Neuronal stem cell (in vitro differentiated cells): ENCODE results near the gene PARN.

ENCODE experiments used
- DNase-seq: peaks from one replicate; pipeline ENCODE4 v3.0.0-alpha.2; 2013; ENCODE audit warnings: low spot score
- H2AFZ ChIP-seq: one replicate; pipeline ENCODE4 v1.6.1; 2013; ENCODE audit warnings: mild to moderate bottlenecking, low read length, inconsistent platforms
- H2AK5ac ChIP-seq: 2 replicates; pipeline ENCODE4 v1.6.1; 2013; ENCODE audit warnings: low read depth, mild to moderate bottlenecking, inconsistent platforms, low read length, moderate library complexity, mixed read lengths
- H2BK120ac ChIP-seq: 2 replicates; pipeline ENCODE4 v1.6.1; 2013; ENCODE audit warnings: low read depth, mild to moderate bottlenecking, inconsistent platforms, low read length, moderate library complexity, mixed read lengths
- H2BK12ac ChIP-seq: one replicate; pipeline ENCODE4 v1.6.1; 2013; ENCODE audit warnings: low read length, inconsistent platforms
- H2BK15ac ChIP-seq: 2 replicates; pipeline ENCODE4 v1.6.1; 2013; ENCODE audit warnings: mild to moderate bottlenecking, low read length, inconsistent platforms, mixed read lengths
- H2BK5ac ChIP-seq: one replicate; pipeline ENCODE4 v1.6.1; 2013; ENCODE audit warnings: inconsistent platforms, mild to moderate bottlenecking, low read length, moderate library complexity
- H3K14ac ChIP-seq: one replicate; pipeline ENCODE4 v1.6.1; 2013; ENCODE audit warnings: low read length, inconsistent platforms
- H3K18ac ChIP-seq: 2 replicates; pipeline ENCODE4 v1.6.1; 2013; ENCODE audit warnings: low read length, inconsistent platforms
- H3K23ac ChIP-seq: 2 replicates; pipeline ENCODE4 v1.6.1; 2013; ENCODE audit warnings: low read depth, mild to moderate bottlenecking, mixed read lengths, low read length, inconsistent platforms; ENCODE audit not compliant: poor library complexity
- H3K27ac ChIP-seq: replicated peaks from 3 replicates; pipeline ENCODE4 v1.5.1; 2013; ENCODE audit warnings: low read length, inconsistent platforms
- H3K27me3 ChIP-seq, 3 experiments: 2 replicates each; pipeline ENCODE4 v1.6.1; 2013; ENCODE audit warnings: low read length in 3 of 3, mild to moderate bottlenecking in 2 of 3, inconsistent platforms in 1 of 3, low read depth in 1 of 3, mixed read lengths in 1 of 3, moderate library complexity in 1 of 3; ENCODE audit not compliant: control insufficient read depth in 3 of 3, insufficient read depth in 3 of 3
- H3K36me3 ChIP-seq, 2 donors: replicated peaks in 1 of 2; 2 replicates each; pipeline ENCODE4 v1.6.1; 2013; ENCODE audit warnings: low read length in 2 of 2; ENCODE audit not compliant: control insufficient read depth in 2 of 2, insufficient read depth in 2 of 2
- H3K4ac ChIP-seq: 2 replicates; pipeline ENCODE4 v1.6.1; 2013; ENCODE audit warnings: inconsistent platforms, mild to moderate bottlenecking, low read length, moderate library complexity
- H3K4me1 ChIP-seq, 2 donors: 1 replicate in 1 of 2; 2 replicates in 1 of 2; pipeline ENCODE4 v1.6.1; 2013; ENCODE audit warnings: low read length in 2 of 2, low read depth in 1 of 2; ENCODE audit not compliant: control insufficient read depth in 2 of 2, insufficient read depth in 1 of 2
- H3K4me2 ChIP-seq: one replicate; pipeline ENCODE4 v1.6.1; 2013; ENCODE audit warnings: mild to moderate bottlenecking, low read length, inconsistent platforms; ENCODE audit not compliant: insufficient read depth, poor library complexity, severe bottlenecking
- H3K4me3 ChIP-seq, 2 donors: 2 replicates each; pipeline ENCODE4 v1.5.1; 2013; ENCODE audit warnings: low read length in 2 of 2, mild to moderate bottlenecking in 2 of 2, inconsistent platforms in 1 of 2, moderate library complexity in 1 of 2
- H3K79me1 ChIP-seq: one replicate; pipeline ENCODE4 v1.6.1; 2013; ENCODE audit warnings: low read depth, mild to moderate bottlenecking, inconsistent platforms, low read length, moderate library complexity
- H3K9ac ChIP-seq: one replicate; pipeline ENCODE4 v1.6.1; 2013; ENCODE audit warnings: mild to moderate bottlenecking, low read depth, low read length, inconsistent platforms; ENCODE audit not compliant: poor library complexity
- H3K9me3 ChIP-seq, 2 donors: replicated peaks in 1 of 2; 2 replicates each; pipeline versions ENCODE3 to v1.6.1; 2013; ENCODE audit warnings: low read length in 2 of 2, mild to moderate bottlenecking in 2 of 2, inconsistent platforms in 1 of 2, low read depth in 1 of 2, mixed read lengths in 1 of 2, moderate library complexity in 1 of 2; ENCODE audit not compliant: control insufficient read depth in 2 of 2, insufficient read depth in 1 of 2
- H4K8ac ChIP-seq: one replicate; pipeline ENCODE4 v1.6.1; 2013; ENCODE audit warnings: low read depth, mild to moderate bottlenecking, inconsistent platforms, low read length, moderate library complexity
- H4K91ac ChIP-seq: one replicate; pipeline ENCODE4 v1.6.1; 2013; ENCODE audit warnings: low read length, low read depth, mild to moderate bottlenecking, inconsistent platforms; ENCODE audit not compliant: poor library complexity
- WGBS, 2 donors: extraction: QIAGEN DNeasy Blood & Tissue Kit; methylation state at CpG; one replicate each; pipeline ENCODE4 v1.1.7; 2013; ENCODE audit warnings: missing lambda C conversion rate in 2 of 2, mixed read lengths in 1 of 2; ENCODE audit not compliant: insufficient read length in 2 of 2, insufficient replicate concordance in 1 of 2; ENCODE audit errors: extremely low coverage in 2 of 2; 5-methylcytosine and 5-hydroxymethylcytosine counted together

The PARN gene

DNA sequence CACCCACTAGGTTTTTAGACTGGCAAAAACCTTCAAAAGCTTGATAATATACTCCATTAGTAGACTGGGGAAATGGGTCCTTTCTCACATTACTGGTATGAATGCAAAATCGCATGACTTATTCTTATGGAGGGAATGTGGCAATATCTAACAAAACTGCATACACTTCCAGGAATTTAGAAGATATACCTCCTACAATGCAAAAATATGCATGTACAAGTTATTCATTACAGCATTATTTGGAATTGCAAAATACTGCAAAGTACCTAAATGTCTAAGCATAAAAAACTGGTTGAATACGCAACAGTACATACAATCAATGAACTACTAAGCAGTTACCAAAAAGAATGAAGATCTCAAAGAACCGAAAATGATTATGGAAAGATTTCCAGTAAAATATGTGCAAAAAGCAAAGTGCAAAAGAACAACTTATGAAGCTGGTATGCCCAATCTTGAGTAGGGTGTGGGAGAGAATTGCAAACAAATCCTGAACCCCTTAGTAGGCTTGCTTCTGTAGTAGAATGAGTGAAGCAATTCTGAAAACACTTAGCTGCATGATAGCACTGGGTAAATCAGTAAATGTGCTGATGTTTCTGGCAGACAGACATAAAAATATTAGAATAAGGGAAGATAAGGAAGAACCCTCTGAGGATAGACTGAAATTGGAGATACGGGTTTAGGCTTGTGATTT, 180.1 kb downstream of the PARN start:
- Histone ChIP-seq H3K27me3 (no peaks in the 10 kb centered on the region), H3K27ac (no peak overlapping the region), H2BK120ac (no peak overlapping the region), H3K23ac (no peak overlapping the region), H3K4ac (no peak overlapping the region), H2BK12ac (no peak overlapping the region), H3K4me2 (no peak overlapping the region), H2AFZ (no peak overlapping the region), H3K79me1 (no peaks in the 10 kb centered on the region), H3K36me3 (peaks cover 0 to 5% of the 10 kb centered on the region in 2 donors), H3K4me1 (peaks cover 3 to 5% of the 10 kb centered on the region in 2 donors), H3K9ac (no peak overlapping the region), H3K14ac (no peak overlapping the region), H2BK5ac (no peak overlapping the region), H4K91ac (no peak overlapping the region), H2AK5ac (no peak overlapping the region), H2BK15ac (no peak overlapping the region), H3K4me3 (no peak overlapping the region), H4K8ac (no peak overlapping the region), H3K18ac (no peak overlapping the region), H3K9me3 (no peaks in the 10 kb centered on the region)
- no peak for DNase-seq
- no CpG with 5 or more reads among the region's 4 CpGs for WGBS, 2 donors

DNA sequence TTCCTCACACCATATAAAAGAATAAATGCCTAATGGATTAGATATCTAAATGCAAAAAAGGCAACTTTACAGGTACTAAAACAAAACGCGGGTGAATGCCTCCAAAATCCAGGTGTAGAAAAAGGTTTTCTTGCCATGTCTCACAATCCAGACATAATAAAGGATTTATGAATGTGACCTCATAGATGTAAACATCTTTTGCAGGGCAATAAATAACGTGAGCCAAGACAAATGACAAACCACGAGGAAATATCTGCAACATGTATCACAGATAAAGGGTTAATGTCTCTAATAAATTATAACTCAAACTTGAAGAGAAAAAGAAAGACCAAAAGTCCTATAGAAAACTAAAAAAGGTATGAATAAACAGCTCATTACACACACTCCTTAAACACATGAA, 180.7 kb downstream of the PARN start:
- Histone ChIP-seq H3K23ac (no peak overlapping the region), H2BK12ac (no peak overlapping the region), H3K4ac (no peak overlapping the region), H2BK5ac (no peak overlapping the region), H3K9me3 (no peaks in the 10 kb centered on the region), H2BK120ac (no peak overlapping the region), H3K27ac (no peak overlapping the region), H3K79me1 (no peaks in the 10 kb centered on the region), H3K36me3 (peaks cover 0 to 6% of the 10 kb centered on the region in 2 donors), H4K8ac (no peak overlapping the region), H2BK15ac (no peak overlapping the region), H2AFZ (no peak overlapping the region), H3K4me1 (peaks cover 3 to 5% of the 10 kb centered on the region in 2 donors), H3K18ac (no peak overlapping the region), H3K9ac (no peak overlapping the region), H2AK5ac (no peak overlapping the region), H3K4me3 (no peak overlapping the region), H4K91ac (no peak overlapping the region), H3K14ac (no peak overlapping the region), H3K27me3 (no peaks in the 10 kb centered on the region), H3K4me2 (no peak overlapping the region)
- no CpG with 5 or more reads among the region's 4 CpGs for WGBS, 2 donors
- DNase-seq, result no peak

DNA sequence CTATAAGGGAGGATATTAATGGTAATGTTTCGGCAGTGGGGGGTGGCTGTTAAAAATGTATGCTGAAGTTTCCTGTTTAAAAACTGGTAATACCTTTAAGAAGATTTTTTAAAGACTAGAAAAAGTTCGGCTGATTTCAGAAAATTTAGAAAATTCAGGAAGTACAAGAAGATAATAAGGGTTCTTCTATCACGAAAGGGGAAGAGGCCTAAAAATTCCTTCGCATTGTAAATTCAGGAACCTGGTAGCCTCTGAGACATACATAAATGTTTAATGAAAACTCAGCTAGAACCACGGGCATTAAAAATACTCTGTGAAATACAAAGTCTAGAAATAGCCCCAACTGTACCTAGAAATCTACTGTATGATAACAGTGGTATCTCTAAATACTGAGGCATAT, 181.2 kb downstream of the PARN start:
- no peak overlapping the region for H3K9ac ChIP-seq
- no peak overlapping the region for H3K4ac ChIP-seq
- H3K27ac ChIP-seq, result no peak overlapping the region
- no peak overlapping the region for H3K14ac ChIP-seq
- H3K79me1 ChIP-seq, result no peaks in the 10 kb centered on the region
- no peak overlapping the region for H3K23ac ChIP-seq
- H2AFZ ChIP-seq, result no peak overlapping the region
- H3K18ac ChIP-seq, result no peak overlapping the region
- no peaks in the 10 kb centered on the region for H3K27me3 ChIP-seq
- no peak overlapping the region for H2BK120ac ChIP-seq
- H2BK5ac ChIP-seq, result no peak overlapping the region
- no peak overlapping the region for H2BK12ac ChIP-seq
- H3K4me1 ChIP-seq, result peaks cover 3 to 5% of the 10 kb centered on the region in 2 donors
- H4K91ac ChIP-seq, result no peak overlapping the region
- H3K9me3 ChIP-seq, result no peaks in the 10 kb centered on the region
- DNase-seq, result no peak
- H3K4me3 ChIP-seq, result no peak overlapping the region
- H3K36me3 ChIP-seq, result peaks cover 0 to 6% of the 10 kb centered on the region in 2 donors
- no peak overlapping the region for H2AK5ac ChIP-seq
- no peak overlapping the region for H3K4me2 ChIP-seq
- no peak overlapping the region for H2BK15ac ChIP-seq
- no peak overlapping the region for H4K8ac ChIP-seq
- no CpG with 5 or more reads among the region's 5 CpGs for WGBS, 2 donors

DNA sequence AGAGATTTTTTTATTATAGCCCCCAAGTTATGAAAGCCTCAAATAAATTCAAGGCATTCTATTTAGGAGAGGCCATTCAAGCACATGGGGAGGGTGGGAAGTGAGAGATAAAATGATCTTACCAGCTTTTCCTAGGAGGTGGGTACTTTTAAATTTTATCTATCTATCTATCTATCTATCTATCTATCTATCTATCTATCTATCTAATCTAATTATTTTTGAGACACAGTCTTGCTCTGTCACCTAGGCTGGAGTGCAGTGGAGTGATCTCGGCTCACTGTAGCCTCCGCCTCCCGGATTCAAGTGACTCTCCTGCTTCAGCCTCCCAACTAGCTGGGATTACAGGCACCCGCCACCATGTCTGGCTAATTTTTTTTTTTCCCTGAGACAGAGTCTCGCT, 182.3 kb downstream of the PARN start:
- no peak overlapping the region for H2AFZ ChIP-seq

More for the DNA sequence above, 182.3 kb downstream of the PARN start:
- Histone ChIP-seq H2BK12ac (no peak overlapping the region), H3K4me3 (no peak overlapping the region), H2BK15ac (no peak overlapping the region), H3K4me2 (no peak overlapping the region), H3K27me3 (no peaks in the 10 kb centered on the region), H2BK5ac (no peak overlapping the region), H3K9me3 (no peaks in the 10 kb centered on the region), H3K9ac (no peak overlapping the region), H3K79me1 (no peaks in the 10 kb centered on the region), H3K27ac (no peak overlapping the region), H3K18ac (no peak overlapping the region), H3K36me3 (peaks cover 0 to 6% of the 10 kb centered on the region in 2 donors), H3K4me1 (peaks cover 3 to 5% of the 10 kb centered on the region in 2 donors), H3K23ac (no peak overlapping the region), H4K8ac (no peak overlapping the region), H3K4ac (no peak overlapping the region), H2AK5ac (no peak overlapping the region), H3K14ac (no peak overlapping the region), H4K91ac (no peak overlapping the region), H2BK120ac (no peak overlapping the region)
- DNase-seq, result no peak
- no CpG with 5 or more reads among the region's 5 CpGs for WGBS, 2 donors
